ENCODE measurements around the gene NXPH4. TPM values are rescaled to one million over a fixed set of nuclear protein-coding genes. Genes with fewer than 3 reads are reported as not detected.

NXPH4 gene
- total RNA-seq, 1 donor from 2014 or later: 0.40 TPM

DNA sequence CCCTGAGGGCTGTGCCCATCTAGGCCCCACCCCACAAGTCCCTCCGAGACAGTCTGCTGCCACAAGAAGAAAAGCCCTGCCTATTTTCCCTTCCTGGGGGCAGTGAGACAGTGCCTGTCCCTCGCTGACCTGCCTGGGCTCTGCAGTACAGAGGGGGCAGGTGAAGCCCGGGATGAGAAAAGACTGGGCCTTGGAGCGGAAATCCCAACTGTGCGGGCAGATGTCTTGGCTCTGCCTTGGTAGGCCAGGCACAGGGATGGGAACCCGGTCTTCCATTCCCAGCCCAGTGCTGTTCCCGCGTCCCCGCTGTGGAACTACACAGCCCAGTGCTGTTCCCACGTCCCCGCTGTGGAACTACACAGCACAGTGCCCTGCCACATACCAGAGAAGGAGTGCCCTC is 12.8 kb upstream of the NXPH4 start:
- DNase-seq (ENCODE audit: low read depth): no peak

DNA sequence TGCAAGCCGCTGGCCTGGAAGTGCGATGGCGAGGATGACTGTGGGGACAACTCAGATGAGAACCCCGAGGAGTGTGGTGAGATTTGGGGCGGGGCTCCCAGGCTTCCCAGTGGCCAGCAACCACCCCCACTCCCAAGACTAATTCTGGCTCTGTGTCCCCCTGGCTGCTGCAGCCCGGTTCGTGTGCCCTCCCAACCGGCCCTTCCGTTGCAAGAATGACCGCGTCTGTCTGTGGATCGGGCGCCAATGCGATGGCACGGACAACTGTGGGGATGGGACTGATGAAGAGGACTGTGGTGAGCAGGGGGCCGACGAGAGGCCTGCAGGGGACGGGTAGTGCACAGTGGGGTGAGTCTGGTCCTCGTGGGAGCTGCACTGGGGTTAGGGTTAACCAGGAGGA is 12.1 kb upstream of the NXPH4 start:
- DNase-seq (ENCODE audit: low read depth): no peak

DNA sequence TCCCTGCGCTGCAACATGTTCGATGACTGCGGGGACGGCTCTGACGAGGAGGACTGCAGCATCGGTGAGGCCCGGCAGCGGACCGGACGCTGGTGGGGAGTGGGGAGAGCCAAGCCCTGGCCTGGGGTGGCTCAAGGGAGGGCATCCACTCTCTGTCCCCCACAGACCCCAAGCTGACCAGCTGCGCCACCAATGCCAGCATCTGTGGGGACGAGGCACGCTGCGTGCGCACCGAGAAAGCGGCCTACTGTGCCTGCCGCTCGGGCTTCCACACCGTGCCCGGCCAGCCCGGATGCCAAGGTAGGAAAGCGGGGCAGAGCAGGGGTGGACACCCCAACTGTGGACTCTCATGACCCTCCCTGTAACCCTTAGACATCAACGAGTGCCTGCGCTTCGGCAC is 11.4 kb upstream of the NXPH4 start:
- DNase-seq (ENCODE audit: low read depth): no peak

GRCh38 chr12:57205931-57206330 is 10.7 kb upstream of the NXPH4 start:
- DNase-seq (ENCODE audit: low read depth): no peak

DNA sequence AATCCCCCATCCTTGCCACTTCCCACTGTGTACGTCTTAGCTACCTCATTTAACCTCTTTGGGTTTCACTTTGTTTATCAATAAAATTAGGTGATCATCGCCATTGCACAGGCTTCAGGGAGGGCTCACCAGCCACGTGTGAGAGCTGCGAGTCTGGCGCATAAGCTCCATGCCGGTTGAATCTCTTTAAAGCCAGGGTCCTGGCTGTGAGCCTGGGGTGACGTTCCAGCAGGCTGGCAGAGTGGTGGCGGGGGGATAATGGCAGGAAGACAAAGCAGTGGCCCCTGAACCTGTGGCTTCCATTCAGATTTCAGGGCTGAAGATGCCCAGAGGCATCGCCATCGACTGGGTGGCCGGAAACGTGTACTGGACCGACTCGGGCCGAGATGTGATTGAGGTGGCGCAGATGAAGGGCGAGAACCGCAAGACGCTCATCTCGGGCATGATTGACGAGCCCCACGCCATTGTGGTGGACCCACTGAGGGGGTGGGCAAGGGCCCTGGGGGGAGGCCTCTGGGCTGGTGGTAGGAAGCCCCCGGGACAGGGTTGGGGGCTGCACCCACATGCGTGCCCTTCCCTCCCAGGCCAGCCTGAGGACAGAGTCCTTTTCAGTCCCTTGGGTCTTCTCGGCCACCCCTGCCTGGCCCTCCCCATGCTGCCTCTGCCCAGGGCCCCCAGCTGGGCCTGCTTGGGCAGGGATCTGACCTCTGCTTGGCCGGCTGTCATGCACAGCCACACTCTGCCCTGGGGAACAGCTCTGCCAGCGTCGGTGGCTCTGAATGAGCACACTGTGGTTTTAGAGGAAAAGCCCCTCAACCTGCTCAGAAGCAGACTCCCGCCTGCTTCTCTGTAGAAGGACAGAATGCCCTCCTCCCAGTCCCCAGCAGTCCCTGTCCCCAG is 8.6 kb upstream of the NXPH4 start:
- no peak for DNase-seq (ENCODE audit: low read depth)

- no peak for DNase-seq (ENCODE audit: low read depth)
These were observed 7.8 kb upstream of the NXPH4 start for GRCh38 chr12:57208631-57209282.

DNA sequence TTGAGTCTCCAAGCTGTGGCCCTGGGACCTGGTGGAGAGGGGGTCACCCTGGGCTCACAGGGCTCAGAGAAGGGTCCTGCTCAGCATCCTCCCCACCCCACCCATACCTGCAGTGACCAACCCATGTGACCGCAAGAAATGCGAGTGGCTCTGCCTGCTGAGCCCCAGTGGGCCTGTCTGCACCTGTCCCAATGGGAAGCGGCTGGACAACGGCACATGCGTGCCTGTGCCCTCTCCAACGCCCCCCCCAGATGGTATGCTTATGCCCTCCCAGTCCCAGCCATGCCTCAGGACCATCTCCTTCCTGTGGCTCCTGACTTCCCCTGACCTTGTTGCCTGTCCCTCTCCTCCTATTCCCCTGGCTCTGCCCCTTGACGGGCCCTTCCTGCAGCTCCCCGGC is 6.7 kb upstream of the NXPH4 start:
- DNase-seq (ENCODE audit: low read depth): no peak

GRCh38 chr12:57210461-57210860 is 6.1 kb upstream of the NXPH4 start:
- DNase-seq (ENCODE audit: low read depth): no peak

- no peak for DNase-seq (ENCODE audit: low read depth)
These were observed 5.5 kb upstream of the NXPH4 start for GRCh38 chr12:57210926-57211692.

DNA sequence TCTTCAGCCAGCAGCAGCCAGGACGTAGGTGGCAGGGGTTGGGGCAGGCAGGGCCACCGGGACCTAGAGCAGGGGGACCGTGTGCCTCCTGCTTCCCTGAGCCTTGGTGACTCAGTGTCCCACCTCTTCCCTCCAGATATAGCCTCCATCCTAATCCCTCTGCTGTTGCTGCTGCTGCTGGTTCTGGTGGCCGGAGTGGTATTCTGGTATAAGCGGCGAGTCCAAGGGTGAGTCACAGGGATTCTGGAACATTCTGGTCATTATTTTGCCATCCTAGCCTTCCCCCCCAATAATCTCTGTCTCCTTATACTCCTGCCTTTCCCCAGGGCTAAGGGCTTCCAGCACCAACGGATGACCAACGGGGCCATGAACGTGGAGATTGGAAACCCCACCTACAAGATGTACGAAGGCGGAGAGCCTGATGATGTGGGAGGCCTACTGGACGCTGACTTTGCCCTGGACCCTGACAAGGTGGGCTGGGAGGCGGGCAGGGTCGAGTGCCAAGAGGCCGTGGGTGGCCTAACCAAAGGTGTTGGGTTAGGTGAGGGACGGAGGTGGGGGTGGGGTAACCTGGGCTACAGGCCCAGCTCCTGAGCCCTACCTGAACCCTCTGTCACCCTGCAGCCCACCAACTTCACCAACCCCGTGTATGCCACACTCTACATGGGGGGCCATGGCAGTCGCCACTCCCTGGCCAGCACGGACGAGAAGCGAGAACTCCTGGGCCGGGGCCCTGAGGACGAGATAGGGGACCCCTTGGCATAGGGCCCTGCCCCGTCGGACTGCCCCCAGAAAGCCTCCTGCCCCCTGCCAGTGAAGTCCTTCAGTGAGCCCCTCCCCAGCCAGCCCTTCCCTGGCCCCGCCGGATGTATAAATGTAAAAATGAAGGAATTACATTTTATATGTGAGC is 4.5 kb upstream of the NXPH4 start:
- DNase-seq (ENCODE audit: low read depth): no peak

DNA sequence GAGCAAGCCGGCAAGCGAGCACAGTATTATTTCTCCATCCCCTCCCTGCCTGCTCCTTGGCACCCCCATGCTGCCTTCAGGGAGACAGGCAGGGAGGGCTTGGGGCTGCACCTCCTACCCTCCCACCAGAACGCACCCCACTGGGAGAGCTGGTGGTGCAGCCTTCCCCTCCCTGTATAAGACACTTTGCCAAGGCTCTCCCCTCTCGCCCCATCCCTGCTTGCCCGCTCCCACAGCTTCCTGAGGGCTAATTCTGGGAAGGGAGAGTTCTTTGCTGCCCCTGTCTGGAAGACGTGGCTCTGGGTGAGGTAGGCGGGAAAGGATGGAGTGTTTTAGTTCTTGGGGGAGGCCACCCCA is 3.9 kb upstream of the NXPH4 start:
- DNase-seq (ENCODE audit: low read depth): no peak

- DNase-seq (ENCODE audit: low read depth): peak; percentile 61
These were observed 3.4 kb upstream of the NXPH4 start for GRCh38 chr12:57213058-57213715.

GRCh38 chr12:57213763-57214397 is 2.7 kb upstream of the NXPH4 start:
- no peak for DNase-seq (ENCODE audit: low read depth)

DNA sequence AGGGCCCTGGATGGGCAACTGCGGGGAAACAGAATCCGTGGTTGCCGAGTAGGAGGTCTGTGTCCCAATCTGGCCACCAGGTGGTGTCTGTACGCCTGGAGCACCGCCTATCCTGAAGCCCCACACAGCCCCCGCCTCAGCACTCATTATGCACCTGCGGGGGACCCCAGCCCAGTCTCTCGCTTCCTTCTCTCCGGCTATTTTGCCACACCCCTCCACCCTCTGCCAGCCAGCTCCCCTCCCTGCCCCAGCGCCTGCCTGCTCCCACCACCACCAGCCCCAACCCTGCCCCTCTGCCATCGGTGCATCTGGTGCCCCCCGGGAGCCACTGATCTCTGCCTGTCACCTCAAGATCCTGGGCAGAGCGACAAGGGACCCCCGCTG is 2.2 kb upstream of the NXPH4 start:
- peak; percentile 18 for DNase-seq (ENCODE audit: low read depth)

- DNase-seq (ENCODE audit: low read depth): no peak
These were observed 1.5 kb upstream of the NXPH4 start for GRCh38 chr12:57215065-57215464.

DNA sequence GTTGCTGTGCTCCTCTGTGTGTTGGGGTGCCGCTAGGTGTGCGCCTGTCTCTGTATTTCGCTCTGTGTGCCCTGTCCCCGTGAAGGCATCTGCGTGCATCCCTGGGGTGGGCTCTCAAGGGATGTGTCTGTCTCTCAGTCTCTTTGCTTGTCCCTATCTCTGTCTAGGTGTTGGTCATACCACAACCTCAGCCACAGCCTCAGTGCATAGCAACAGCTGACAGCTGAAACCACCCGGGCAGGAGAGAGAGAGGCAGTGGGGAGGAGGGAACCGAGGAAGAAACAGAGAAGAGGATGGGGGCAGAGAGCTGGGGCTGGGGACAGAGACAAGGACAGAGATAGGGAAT is 953 bp upstream of the NXPH4 start:
- DNase-seq (ENCODE audit: low read depth): no peak

DNA sequence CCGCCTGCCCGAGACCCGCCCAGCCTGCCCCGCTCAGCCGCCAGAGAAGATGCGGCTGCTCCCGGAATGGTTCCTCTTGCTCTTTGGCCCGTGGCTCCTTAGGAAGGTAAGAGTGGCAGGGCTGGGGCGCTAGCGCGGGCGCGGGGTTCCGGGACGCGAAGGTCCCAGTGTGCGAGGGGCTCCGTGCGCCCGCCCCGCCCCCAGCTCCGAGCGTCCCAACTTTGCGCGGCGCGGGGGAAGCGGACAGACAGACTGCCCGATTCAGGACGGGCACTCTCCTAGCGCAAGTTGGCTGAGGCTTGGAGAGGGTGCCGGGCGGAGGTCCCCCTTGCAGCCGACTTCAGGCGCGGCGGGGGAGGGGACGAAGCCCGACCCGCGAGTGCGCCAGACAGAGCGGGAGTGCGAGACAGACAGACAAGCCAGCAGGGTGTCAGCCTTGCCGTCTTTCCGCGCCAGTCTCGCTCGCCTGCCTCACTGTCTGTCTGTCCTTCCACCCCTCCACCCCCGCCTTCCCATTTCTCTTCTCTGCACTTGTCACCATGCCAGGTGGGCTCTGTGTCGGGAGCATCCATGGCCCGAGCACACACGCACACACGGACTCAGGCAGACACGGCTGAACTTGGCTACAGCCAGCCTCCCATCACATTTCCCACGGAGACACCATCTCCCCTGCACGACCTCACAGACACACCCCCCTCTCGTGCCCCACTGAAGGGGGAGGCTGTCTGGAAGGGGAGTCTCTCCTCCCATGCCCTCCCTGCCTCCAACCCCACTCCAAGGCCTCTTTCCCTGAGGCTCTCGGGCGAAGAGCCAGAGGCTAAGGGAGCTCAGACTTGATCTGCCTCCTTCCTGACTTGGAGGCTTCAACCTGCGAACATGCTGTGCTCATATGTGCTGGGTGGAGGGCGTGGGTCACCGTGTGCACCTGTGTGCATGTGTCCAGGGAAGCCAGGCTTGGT is 606 bp downstream of the NXPH4 start:
- no peak for DNase-seq (ENCODE audit: low read depth)

DNA sequence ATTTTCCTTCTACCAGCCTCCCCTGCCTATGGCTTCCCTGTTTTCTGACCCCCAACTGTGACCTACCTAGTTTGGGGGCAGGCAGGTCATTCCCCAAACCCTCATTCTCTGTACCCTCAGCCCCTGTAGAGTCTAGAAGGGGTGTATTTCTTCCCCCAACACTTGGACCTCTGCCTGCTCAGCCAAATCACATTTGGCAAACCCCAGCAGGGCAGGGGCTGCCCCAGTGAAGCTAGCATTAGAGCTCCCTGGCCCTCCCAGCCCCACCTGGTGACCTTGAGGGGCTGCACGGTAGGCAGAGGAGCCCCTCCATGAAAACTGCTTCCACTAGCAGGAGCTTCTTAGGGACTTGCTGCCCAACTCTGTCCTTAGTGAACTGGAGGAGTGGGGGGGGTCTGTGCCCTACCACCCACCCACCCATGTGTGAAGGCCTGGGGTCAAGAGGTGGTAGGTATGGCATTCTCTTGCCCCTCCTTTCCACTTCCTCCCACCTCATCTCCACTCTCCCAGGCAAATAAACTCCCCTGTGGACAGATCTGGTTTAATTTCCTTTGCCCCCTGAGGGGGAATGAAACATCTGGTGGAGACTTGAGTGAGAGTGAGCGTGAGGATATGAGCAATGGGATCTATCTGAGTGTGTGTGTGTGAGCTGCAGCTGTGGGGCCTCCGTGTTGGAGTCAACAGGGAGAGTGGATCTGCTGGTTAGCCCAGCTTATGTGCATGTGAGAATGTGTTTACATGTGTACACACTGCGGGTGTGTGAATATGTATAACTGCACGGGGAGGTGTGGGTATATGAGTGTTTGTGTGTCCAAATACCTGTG is 1.6 kb downstream of the NXPH4 start:
- DNase-seq (ENCODE audit: low read depth): no peak

All from renal cortical epithelial cell (primary cell).